Epidermal melanocyte (primary cell): Measurements from ENCODE around the gene RPS2.
"Not testable (repeated sequence)": the region's sequence is repeated elsewhere in the genome, so short reads cannot be mapped to it uniquely, and the experiment has no call there.

Experiments used
- DNase-seq: peaks from one replicate; pipeline ENCODE4 v3.0.0; 2011; ENCODE audit warnings: low spot score; ENCODE audit not compliant: insufficient read length

RPS2 gene

DNA sequence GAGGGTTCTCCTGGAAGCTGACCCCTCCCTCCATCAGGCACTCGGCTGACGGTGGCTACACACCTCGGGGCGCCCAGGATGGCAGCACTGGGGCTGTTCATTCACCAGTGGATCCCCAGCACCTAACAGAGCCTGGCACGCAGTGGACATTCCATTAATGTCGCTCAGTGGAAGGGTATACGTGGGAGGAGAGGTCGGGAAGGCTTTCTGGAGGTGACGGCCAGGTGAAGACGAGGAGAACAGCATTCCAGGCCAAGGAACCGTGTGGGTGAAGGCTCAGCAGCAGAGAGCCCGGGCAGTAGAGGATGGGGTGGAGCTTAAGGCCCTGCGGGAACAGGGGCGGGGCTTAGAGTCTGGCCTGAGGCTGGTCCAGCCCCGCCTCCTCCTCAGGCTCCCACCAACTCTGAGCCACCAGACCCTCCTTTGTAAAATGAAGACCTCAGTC is 43.9 kb downstream of the RPS2 start:
- DNase-seq = no peak

DNA sequence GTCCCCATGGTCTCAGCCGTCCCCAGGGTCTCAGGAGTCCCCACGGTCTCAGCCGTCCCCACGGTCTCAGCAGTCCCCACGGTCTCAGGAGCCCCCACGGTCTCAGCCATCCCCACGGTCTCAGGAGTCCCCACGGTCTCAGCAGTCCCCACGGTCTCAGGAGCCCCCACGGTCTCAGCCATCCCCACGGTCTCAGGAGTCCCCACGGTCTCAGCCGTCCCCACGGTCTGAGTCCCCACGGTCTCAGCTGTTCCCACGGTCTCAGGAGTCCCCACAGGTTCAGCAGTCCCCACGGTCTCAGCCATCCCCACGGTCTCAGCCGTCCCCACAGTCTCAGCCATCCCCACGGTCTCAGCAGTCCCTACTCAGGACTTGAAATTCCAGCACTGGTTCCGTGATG is 44.5 kb downstream of the RPS2 start:
- DNase-seq = not testable (repeated sequence)

GRCh38 chr16:1919327-1919998 is 45.2 kb downstream of the RPS2 start:
- DNase-seq = no peak

GRCh38 chr16:1918351-1919326 is 46.0 kb downstream of the RPS2 start, which contains the start of gene HS3ST6:
HS3ST6 (minus strand) TSS chr16:1918415; CDS start chr16:1918323, 92 bp downstream.
- peak; percentile 20 for DNase-seq

DNA sequence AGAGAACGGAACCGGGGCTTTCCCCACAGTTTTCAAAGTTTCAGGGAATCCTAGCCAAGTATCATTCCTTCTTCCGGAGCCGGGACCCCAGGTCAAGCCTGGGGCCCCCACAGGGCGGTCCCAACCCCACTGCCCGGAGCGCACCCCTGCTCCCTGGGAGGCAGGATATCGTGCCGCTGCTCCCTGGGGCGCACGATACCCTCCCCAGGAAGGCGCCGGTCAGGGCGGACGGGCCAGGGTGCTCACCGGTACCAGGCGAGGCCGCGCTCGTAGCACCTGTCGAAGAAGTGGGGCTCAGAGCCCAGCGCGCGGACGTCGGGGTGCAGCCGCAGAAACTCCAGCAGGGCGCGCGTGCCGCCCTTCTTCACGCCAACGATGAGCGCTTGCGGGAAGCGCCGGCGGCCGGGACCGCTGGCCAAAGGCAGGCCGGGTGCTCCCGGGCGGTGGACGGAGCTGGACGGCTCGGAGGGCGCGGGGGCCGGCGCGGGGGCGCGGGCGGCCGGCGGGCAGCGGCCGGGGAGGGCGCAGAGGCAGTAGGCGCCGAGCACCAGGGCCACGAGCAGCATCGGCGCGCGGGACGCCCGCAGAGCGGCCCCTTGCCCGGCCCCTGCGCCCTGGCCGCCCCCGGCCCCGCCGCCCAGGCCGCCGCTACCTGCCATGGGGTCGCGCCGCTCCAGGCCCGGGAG is 46.8 kb downstream of the RPS2 start:
- DNase-seq = peak; percentile 10

DNA sequence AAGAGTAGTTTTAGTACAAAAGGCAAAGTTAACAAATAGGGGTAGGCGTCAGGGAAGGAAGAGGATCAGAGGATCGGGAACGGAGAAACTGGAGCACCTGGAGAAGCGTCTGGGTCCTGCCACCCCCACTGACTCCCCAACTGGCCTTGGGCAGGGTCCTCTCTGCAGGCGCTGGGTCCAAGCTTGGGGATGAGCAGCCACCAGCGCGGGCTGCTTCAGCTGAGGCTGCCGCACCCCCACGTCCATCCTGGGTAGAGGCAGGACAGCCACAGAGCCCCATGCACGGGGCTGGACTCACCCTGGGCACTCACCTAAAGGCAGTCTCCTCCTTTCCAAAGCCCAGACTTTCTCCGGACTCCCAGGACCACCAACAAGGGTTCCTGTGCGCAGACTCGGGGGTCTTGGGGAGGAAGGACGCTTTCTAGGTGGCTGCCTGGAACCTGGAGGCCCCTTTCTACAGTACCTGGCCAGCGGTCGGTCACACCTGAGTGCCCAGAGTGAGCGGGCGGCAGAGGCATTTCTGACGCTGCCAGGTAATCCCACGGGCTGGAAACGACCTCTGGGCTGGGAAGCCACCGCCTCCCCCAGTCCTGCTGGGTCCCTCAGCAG is 47.5 kb downstream of the RPS2 start:
- no peak for DNase-seq

DNA sequence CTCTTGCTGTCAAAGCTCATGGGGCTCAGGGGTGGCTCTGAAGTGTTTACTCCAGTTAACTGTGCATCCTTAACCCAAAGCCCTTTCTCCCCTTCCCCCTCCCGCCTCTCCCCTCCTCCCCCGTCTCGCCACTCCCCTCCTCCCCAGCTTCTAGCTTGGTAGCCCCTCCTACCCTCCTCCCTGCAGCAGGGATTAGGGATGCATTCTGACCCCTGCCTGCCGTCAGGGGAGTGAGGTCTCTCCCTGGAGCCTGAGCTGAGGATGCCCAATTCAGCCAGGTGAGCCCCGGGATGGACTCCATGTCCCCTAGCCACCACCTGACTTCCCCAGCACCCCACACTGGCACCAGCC is 48.0 kb downstream of the RPS2 start:
- DNase-seq = no peak

DNA sequence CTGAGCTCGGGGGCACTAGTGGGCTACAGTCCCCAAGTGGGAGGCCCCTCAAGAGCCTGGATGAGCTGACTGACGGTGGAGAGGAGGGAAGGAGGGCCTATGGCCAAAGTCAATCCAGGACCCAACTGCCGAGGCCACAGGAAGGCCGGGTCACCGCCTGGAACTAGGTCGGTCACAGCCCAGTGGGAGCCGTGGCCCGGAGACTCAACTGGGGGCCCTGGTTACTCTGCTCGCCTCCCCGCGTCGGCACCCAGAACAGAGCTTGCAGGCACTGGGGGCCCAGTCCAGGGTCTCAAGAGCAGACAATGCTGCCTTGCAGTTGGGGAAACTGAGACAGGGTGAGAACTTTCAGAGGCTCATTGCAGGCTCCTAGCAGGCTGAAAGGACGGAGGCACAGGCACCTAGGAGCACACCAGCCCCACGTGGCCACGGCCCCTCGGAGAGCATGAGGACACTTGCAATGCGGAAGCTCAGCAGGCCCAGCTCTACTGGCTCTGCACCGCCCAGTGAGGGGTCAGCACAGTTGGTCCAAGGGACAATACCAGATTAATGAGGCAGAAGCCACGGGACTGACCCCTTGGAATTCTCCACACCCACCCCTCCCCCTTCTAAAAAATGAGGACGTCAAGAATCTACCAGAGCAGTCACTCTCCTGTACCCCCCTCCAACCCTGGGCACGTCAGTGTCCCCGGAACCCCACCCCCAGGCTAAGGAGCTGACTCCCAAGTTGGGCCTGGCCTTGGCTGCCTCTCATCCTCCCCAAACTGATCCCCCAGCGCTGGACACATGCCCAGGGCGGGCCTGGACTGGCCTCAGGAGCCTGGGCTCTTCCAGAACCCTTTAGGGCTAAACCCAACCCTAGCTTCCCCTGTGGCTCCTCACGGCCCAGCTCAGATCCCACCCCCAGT is 48.6 kb downstream of the RPS2 start:
- no peak for DNase-seq

DNA sequence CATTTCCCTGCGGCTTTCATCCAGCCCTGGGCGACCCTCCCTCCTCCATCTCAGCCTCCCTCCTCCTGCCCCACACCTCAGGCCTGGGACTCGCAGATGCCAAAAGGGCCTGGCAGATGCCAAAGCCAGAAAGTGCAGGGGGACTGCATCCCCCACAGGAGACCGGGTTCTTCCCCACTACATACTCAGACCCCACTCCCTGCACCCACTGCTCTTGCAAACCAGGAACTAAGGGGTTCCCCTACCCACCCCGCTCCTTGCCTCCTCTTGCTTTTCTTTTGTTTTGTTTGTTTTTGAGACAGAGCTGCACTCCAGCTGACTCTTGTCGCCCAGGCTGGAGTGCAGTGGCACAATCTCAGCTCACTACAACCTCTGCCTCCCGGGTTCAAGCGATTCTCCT is 49.6 kb downstream of the RPS2 start:
- no peak for DNase-seq

DNA sequence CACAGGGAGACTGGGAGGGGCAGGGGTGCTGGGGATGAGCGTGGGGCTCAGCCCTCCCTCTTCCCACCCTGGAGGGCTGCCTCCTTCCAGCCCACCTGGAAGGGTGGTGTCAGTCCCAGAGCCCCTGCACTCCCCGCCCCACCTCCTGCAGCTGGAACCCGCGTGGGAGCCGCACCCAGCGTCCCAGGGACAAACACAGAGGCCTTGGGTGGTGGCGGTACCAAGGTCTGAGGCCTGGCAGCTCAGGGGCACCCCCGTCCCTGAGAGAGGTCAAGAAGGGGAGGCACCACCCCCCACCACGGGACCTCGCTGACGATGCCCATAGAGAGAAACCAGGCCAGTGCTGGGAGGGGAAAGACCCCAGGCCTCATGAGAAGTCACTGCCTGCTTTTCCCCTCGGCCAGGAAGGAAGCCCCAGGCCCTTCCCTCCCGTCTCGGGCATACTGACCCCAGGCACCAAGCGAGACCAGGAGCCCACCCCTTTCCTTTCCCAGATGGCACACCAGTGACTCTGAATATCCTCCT is 50.5 kb downstream of the RPS2 start:
- DNase-seq = no peak

DNA sequence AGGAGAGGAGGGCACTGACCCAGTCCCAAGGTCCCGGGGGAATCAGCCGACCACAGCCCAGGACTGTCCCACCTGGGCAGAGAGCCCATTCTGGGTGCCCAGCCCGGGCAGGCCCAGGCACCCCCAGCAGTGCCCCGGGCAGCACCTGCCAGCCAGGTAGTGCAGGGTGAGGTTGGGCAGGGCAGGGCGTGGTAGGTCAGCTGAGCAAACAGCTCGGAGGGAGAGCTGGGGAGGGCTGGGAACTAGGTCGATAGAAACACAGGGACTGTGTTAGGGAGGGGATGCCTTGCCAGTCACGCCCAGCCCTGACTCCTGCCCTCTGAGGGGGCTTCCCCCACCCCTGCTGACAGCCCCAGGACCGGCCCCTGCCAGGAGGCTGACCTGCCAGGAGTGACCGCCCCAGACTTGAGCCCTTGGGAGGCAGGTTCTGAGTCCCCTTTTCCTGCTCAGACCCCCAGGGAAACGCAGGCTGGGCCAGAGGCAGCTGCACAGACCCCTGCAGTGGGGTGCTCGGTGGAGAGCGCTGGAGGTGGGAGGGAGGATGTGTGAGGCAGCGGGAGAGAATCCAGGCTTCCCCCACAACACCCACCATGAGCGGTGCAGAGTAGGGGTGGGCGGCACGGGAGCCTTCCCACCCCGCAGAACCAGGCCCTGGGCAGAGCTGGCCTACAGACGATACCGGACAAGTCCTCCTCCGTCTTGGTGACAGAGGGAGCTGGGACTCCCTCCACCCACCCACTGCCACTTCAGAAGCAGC is 51.1 kb downstream of the RPS2 start:
- no peak for DNase-seq

- no peak for DNase-seq
Observed at GRCh38 chr16:1912215-1912543, 52.4 kb downstream of the RPS2 start.
